ENCODE results near the gene OAS3.
"Not testable (repeated sequence)": the region's sequence is repeated elsewhere in the genome, so short reads cannot be mapped to it uniquely, and the experiment has no call there.

OAS3 gene

DNA sequence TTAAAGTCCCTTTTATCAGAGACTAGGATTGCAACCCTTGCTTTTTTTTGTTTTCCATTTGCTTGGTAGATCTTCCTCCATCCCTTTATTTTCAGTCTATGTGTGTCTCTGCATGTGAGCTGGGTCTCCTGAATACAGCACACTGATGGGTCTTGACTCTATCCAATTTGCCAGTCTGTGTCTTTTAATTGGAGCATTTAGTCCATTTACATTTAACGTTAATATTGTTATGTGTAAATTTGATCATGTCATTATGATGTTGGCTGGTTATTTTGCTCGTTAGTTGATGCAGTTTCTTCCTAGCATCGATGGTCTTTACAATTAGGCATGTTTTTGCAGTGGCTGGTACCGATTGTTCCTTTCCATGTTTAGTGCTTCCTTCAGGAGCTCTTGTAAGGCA is 18.9 kb downstream of the OAS3 start:
- not testable (repeated sequence) for DNase-seq (ENCODE audit: low read depth)

DNA sequence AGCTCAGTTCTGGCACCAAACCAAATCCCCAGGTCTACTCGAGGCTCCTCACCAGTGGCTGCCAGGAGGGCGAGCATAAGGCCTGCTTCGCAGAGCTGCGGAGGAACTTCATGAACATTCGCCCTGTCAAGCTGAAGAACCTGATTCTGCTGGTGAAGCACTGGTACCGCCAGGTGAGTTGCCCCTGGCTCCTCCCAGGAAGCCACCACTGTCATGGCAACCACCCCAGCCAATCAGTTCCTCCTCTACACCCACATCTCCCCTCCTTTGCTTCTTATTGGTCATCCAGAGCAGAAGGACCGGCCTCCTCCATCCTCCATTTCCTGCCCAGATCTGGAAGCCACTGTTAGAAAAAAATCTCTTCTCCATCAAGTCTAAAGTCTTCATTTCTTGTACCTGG is 22.8 kb downstream of the OAS3 start:
- no peak for DNase-seq (ENCODE audit: low read depth)

DNA sequence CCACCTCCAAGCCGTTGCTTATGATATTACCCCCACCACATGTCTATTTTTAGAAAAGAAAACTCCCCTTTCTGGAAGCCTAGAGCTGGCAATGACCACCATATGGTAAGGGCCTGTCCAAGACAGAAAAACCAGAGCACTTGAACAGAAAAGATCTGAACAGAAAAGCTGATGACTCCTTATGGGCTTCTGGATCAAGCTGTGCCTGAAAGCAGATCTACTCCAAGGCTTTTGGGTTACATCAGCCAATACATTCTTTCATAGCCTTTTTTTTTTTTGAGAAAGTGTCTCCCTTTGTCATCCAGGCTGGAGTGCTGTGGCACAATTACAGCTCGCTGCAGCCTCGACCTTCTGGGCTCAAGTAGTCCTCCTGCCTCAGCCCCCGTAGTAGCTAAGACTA is 23.3 kb downstream of the OAS3 start:
- no peak for DNase-seq (ENCODE audit: low read depth)

DNA sequence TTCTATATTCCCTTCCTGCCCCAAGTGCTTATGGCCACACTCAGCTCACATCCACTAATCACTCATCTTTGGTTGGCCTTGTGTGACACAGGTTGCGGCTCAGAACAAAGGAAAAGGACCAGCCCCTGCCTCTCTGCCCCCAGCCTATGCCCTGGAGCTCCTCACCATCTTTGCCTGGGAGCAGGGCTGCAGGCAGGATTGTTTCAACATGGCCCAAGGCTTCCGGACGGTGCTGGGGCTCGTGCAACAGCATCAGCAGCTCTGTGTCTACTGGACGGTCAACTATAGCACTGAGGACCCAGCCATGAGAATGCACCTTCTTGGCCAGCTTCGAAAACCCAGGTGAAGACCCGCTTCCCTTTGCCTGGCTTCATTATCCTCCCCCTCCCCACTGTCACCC is 24.3 kb downstream of the OAS3 start:
- no peak for DNase-seq (ENCODE audit: low read depth)

DNA sequence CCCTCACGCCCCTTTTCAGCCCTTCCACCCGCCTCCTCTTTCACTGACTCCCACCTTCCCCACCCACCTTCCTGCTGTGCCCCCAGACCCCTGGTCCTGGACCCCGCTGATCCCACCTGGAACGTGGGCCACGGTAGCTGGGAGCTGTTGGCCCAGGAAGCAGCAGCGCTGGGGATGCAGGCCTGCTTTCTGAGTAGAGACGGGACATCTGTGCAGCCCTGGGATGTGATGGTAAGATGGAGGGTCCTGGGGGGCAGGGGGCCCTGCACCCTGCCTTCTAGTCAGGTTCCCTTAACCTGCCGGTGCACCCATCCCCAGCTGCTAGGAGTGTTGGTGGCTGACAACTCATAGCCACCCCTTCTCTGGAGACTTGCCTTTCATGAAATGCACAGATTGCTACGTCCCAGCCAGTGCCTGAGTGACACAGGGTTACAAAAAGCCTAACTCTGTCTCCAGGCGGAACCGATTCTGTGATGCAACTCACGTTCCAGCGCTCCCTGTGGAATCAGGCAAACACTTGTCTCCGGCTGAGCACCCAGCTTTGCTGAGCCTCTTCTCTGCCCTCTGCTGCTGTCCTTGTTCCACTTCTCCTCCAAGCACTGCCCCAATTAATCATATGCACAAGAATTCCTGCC is 25.1 kb downstream of the OAS3 start:
- DNase-seq (ENCODE audit: low read depth): no peak

DNA sequence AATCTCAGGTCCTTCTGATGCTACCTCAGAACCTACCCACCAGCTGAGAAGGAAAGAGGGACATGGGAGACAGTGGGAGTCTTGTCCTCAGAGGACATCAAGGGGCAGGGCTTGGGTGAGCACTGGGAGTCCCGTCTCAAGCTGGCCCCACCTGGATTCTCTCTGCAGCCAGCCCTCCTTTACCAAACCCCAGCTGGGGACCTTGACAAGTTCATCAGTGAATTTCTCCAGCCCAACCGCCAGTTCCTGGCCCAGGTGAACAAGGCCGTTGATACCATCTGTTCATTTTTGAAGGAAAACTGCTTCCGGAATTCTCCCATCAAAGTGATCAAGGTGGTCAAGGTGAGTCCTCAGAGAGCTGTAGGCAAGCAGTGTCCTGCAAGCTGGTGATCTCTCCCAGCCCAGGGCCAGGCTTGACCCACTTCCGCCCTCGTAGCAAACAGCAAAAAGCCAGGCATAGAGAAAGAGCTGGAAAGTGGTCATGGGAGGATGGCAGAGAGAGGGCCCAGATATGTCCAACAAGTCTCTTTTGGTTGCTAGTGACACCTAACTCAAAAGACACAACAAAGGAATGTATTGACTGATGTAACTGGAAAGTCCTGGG is 25.9 kb downstream of the OAS3 start:
- DNase-seq (ENCODE audit: low read depth): no peak

DNA sequence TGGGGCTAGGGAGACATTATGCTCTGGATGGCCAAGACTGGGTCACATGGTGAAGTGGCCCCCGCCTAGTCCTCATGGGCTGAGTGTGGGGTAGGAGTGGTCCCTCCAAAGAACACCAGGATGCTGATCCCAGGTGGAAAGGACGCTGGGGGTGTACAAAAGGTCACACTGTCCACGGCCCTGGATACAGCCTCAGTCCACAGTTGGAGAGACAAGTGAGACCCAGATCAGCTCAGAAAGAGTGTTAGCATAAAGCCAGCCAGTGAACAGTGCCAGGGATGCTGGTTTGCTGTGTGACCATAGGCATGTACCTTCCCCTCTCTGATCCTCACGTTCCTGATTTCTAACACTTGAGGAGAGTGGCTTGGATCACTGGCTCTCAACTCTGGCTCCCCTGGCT is 26.6 kb downstream of the OAS3 start:
- DNase-seq (ENCODE audit: low read depth): no peak

DNA sequence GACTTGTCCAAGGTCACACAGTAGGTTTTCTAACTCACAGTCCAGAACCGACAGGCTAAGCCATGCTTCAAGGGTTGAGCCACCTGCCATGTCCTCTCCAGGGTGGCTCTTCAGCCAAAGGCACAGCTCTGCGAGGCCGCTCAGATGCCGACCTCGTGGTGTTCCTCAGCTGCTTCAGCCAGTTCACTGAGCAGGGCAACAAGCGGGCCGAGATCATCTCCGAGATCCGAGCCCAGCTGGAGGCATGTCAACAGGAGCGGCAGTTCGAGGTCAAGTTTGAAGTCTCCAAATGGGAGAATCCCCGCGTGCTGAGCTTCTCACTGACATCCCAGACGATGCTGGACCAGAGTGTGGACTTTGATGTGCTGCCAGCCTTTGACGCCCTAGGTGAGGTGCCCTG is 27.4 kb downstream of the OAS3 start:
- no peak for DNase-seq (ENCODE audit: low read depth)

DNA sequence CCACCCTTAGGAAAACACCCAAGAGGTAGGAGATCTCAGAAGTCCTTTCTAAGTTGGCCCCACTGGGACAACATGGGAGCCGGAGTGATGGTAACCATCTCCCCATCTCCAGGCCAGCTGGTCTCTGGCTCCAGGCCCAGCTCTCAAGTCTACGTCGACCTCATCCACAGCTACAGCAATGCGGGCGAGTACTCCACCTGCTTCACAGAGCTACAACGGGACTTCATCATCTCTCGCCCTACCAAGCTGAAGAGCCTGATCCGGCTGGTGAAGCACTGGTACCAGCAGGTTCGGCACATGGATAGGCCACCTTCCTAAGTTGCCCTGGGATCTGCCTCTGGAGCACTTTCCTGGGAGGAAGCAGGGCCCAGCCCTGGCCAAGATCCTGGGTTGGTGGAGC is 29.0 kb downstream of the OAS3 start:
- no peak for DNase-seq (ENCODE audit: low read depth)

DNA sequence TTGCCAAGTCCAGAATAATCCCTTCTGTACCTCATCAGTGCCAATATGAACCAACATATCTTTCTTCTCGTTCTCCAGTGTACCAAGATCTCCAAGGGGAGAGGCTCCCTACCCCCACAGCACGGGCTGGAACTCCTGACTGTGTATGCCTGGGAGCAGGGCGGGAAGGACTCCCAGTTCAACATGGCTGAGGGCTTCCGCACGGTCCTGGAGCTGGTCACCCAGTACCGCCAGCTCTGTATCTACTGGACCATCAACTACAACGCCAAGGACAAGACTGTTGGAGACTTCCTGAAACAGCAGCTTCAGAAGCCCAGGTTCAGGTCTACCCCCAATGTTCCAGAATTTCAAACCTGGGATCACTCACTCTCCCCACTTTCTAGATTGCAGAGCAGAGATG is 29.6 kb downstream of the OAS3 start:
- no peak for DNase-seq (ENCODE audit: low read depth)

DNA sequence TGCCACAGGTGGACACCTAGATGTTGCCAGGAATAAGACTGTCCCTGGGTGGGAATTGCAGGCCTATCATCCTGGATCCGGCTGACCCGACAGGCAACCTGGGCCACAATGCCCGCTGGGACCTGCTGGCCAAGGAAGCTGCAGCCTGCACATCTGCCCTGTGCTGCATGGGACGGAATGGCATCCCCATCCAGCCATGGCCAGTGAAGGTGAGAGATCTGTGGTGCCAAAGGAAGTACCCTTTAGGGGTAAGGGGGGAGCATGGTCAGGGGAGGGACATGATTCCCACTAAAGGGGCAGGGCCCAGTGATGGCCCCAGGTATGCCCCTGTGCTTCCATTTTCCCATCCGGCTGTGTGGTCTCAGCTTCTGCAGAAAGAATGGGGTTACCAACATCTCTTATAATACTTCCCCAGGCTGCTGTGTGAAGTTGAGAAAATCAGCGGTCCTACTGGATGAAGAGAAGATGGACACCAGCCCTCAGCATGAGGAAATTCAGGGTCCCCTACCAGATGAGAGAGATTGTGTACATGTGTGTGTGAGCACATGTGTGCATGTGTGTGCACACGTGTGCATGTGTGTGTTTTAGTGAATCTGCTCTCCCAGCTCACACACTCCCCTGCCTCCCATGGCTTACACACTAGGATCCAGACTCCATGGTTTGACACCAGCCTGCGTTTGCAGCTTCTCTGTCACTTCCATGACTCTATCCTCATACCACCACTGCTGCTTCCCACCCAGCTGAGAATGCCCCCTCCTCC is 31.5 kb downstream of the OAS3 start:
- no peak for DNase-seq (ENCODE audit: low read depth)

DNA sequence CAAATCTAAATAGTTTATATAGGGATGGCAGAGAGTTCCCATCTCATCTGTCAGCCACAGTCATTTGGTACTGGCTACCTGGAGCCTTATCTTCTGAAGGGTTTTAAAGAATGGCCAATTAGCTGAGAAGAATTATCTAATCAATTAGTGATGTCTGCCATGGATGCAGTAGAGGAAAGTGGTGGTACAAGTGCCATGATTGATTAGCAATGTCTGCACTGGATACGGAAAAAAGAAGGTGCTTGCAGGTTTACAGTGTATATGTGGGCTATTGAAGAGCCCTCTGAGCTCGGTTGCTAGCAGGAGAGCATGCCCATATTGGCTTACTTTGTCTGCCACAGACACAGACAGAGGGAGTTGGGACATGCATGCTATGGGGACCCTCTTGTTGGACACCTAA is 32.1 kb downstream of the OAS3 start:
- no peak for DNase-seq (ENCODE audit: low read depth)

DNA sequence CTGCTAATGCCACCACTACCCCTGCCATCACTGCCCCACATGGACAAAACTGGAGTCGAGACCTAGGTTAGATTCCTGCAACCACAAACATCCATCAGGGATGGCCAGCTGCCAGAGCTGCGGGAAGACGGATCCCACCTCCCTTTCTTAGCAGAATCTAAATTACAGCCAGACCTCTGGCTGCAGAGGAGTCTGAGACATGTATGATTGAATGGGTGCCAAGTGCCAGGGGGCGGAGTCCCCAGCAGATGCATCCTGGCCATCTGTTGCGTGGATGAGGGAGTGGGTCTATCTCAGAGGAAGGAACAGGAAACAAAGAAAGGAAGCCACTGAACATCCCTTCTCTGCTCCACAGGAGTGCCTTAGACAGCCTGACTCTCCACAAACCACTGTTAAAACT is 33.0 kb downstream of the OAS3 start:
- DNase-seq (ENCODE audit: low read depth): no peak

DNA sequence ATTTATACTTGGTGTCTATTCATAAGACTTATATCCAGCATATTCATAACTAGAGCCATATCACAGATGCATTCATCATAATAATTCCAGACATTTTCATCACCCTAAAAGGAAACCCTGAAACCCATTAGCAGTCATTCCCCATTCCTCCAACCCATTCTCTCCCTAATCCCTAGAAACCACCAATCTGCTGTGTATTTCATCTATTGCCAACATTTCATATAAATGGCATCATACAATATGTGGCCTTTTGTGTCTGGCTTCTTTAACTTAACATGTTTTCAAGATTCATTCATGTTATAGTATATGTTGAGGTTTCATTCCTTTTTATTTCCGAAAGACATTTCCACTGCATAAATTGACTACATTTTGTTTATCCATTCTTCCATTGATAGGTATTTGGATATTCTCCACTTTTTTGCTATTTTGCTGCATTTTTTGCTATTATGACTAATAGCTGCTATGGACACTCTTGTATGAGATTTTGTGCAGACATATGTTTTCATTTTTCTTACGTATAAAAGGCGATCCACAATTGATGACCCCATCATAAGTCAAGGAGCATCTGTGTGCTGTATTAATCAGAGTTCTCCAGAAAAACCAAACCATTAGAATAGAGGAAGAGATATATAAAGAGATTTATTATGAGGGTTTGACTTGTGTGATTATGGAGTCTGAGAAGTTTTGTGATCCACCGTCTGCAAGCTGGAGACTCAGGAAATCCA is 34.9 kb downstream of the OAS3 start:
- no peak for DNase-seq (ENCODE audit: low read depth)

DNA sequence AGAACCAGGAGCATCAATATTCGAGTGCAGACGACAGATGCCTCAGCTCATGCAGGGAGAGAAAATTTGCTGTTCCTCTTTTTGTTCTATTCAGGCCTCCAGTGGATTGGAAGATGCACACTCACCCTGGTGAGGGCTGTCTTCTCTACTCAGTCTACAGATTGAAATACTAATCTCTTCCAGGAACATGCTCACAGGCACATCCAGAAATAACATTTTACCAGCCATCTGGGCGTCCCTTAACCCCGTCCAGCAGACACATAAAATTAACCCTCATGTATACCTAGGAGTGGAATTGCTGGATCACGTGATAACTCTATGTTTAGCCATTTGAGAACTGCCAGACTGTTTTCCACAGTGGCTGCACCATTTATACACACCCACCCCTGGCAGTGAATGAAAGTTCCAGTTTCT is 35.6 kb downstream of the OAS3 start:
- no peak for DNase-seq (ENCODE audit: low read depth)

DNA sequence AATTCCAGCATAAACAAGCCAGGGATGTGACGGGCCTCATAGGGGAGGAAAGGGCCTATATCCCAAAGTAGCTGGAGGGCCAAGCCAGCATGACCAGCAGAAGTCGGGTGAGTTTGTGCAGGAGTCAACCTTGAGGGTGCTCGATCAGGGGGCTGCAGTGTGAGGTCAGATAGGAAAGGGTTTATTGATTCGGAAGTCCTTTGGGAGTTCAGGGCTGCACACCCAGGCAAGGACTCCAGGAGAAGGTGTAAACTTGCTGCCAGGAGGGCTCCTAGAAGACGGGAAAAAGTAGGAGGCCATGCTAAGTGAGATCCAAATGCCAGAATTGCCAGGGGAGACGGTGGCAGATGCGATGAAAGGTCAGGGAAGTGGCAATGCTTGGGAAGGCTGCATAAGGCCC is 36.6 kb downstream of the OAS3 start:
- DNase-seq (ENCODE audit: low read depth): no peak

DNA sequence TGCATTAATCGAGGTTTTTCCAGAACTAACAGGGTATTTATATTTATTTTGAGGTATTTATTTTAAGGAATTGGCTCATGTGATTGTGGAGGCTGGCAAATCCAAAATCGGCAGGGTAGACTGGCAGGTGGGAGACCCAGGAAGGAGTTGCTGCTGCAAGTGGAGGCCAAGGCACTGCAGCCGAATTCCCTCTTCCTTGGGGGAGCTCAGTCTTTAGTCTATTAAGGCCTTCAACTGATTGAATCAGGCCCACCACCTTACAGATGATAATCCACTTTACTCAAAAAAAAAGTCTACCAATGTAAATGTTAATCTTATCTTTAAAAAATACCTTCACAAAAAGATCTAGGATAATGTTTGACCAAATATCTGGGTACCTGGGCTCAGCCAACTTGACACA is 38.9 kb downstream of the OAS3 start:
- no peak for DNase-seq (ENCODE audit: low read depth)

DNA sequence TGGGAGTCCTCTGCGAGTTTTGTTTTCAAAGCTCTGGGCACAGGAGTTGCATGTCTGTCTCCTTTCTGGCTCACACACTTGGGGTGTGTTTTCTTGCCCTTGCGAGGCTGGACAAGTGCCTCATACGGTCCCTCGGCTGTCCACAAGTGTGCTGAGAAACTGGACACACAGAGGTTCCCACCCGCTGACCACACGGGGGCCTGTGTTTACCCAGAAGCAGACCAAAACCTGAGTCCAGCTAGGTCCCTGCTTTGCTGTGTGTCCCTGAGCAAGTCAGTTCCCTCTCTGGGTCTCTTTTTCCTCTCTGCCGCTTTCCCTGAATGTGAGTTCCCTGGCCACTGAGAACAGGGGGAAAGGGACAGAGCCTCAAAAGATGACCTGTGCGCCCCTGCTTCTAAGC is 39.4 kb downstream of the OAS3 start:
- DNase-seq (ENCODE audit: low read depth): no peak

DNA sequence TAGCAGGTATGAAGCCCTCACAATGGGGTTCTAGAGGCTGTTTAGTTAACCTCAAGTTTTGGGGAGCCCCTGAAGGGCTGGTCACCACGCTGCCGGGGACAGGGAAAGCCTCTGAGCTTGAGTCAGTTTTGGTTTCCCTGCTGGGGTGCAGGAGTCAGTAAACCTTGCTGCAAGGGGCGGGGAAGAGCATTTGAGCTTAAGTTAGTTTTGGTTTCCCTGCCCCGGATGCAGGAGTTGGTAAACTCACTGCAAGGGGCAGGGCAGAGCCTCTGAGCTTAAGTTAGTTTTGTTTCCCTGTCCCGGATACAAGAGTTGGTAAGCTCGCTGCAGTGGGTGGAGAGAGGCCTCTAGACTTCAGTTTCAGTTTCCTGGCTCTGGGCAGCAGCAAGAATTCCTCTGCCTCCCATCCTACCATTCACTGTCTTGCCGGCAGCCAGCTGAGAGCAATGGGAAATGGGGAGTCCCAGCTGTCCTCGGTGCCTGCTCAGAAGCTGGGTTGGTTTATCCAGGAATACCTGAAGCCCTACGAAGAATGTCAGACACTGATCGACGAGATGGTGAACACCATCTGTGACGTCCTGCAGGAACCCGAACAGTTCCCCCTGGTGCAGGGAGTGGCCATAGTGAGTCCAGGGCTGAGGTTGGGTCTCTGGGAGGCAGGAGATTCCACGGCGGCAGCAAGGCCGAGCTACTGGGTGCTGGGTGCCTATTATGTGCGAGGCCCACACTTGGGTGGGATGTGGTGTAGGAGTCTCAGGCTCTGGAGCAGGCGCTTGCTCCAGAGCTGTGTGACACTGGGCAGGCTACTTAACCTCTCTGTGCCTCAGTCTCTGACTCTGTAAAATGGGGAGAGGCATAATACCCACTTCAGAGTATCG is 40.1 kb downstream of the OAS3 start, which contains the start of gene OAS2:
OAS2 (plus strand) TSS at position 357 of the 878 bp plus-strand sequence; CDS start at position 447, 90 bp downstream.
- peak; percentile 38 for DNase-seq (ENCODE audit: low read depth)

DNA sequence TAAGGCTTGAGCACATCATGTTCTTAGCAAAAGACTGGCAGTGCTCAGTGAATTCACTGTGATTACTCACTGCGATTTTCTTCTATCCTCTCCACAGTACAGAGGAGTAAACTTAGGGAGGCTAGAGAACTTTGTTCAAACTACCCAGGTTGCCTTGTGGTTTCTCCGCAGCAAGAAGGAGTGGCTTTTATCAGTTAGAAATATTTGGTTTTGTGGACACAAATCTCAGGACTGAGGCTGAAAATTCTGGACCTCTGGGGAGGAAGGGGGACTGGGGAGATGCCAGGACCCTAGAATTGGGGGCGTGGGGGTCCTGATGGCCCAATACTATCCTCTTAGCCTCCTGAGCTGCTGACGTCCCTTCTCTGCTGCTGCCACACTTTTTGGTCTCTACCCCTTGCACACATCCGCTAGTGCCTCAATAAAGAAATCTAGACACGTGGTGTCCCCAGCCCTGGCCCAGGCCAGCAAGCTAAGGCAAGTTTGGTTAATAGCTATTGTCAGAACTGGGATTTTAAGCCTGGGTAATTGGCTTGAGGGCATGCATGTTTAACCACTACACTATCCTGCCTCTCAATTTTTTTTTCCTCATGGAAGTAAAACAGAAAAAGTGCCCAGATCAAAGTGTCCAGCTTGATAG is 40.9 kb downstream of the OAS3 start:
- peak; percentile 5 for DNase-seq (ENCODE audit: low read depth)

DNA sequence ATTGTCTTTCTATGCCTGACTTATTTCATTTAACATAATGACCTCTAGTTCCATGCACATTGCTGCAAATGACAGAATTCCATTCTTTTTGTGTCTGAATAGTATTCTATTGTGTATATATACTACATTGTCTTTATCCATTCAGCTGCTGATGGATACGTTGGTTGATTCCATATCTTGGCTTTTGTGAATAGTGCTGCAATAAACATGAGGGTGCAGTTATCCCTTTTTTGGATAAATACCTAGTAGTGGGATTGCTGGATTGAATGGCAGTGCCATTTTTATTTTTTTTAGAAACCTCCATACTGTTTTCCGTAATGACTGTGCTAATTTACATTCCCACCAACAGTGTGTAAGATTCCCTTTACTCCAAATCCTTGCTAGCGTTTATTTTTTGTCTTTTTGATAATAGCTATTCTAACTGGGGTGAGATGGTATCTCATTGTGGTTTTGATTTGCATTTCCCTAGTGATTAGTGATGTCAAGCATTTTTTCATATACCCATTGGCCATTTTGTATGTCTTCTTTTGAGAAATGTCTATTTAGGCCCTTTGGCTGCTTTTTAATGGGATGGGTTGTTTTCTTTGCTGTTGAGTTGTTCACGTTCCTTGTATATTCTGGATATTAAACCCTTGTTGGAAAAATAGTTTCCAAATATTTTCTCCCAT is 42.4 kb downstream of the OAS3 start:
- no peak for DNase-seq (ENCODE audit: low read depth)
